ENCODE data around the gene SLAMF6. TPM values are rescaled to one million over a fixed set of nuclear protein-coding genes. Genes with fewer than 3 reads are reported as not detected.

The SLAMF6 gene
- polyA plus RNA-seq, 1 donor (not counting 4 experiments of a cell fraction or from before 2014, with no cell fraction given), result not detected

- Histone ChIP-seq H3K27ac (ENCODE audit: control insufficient read depth, insufficient read depth, low read length) (no peak overlapping the region), H3K9me1 (ENCODE audit: control insufficient read depth, extremely low read depth, insufficient read depth, low read length) (no peaks in the 10 kb centered on the region), H3K4me1 (ENCODE audit: control insufficient read depth, extremely low read depth, insufficient read depth, low read length) (peaks cover 6% of the 10 kb centered on the region), H3K36me3 (ENCODE audit: control insufficient read depth in 2 of 2, extremely low read depth in 1 of 2, insufficient read depth in 2 of 2, low read length in 2 of 2) (no peaks in the 10 kb centered on the region), H3K27me3 (ENCODE audit: control insufficient read depth, extremely low read depth, insufficient read depth, low read length) (no peaks in the 10 kb centered on the region), H4K20me1 (ENCODE audit: control insufficient read depth, extremely low read depth, insufficient read depth, low read length) (no peaks in the 10 kb centered on the region), H3K4me2 (ENCODE audit: control insufficient read depth, extremely low read depth, insufficient read depth, low read depth, low read length) (no peak overlapping the region), H3K79me2 (ENCODE audit: control insufficient read depth, insufficient read depth, low read length) (no peaks in the 10 kb centered on the region), H3K9me3 (ENCODE audit: control insufficient read depth, low read depth, low read length) (no peaks in the 10 kb centered on the region), H3K9ac (ENCODE audit: control insufficient read depth, extremely low read depth, insufficient read depth, low read length) (no peak overlapping the region), H3K4me3 (ENCODE audit: control insufficient read depth in 2 of 3, extremely low read depth in 1 of 3, insufficient read depth in 2 of 3, low read depth in 1 of 3, low read length in 3 of 3) (no peak overlapping the region), H2AFZ (ENCODE audit: control insufficient read depth, low read length) (no peak overlapping the region)
- dilution Hi-C loops (cut with MboI; ENCODE audit: extremely low pct_ligation_motif_present, low sequenced_read_pairs), result loop anchor here (25.0 kb wide), 1 partner anchor 175 kb away; no protein-coding TSS in a partner anchor
- FAIRE-seq (no peak), DNase-seq (ENCODE audit: low read depth, low spot score) (no peak)
- TF ChIP-seq EZH2 (IDR thresholded peaks at IDR 0.05; ENCODE audit: low read length), result no peak
- TF ChIP-seq, protein P1, sequence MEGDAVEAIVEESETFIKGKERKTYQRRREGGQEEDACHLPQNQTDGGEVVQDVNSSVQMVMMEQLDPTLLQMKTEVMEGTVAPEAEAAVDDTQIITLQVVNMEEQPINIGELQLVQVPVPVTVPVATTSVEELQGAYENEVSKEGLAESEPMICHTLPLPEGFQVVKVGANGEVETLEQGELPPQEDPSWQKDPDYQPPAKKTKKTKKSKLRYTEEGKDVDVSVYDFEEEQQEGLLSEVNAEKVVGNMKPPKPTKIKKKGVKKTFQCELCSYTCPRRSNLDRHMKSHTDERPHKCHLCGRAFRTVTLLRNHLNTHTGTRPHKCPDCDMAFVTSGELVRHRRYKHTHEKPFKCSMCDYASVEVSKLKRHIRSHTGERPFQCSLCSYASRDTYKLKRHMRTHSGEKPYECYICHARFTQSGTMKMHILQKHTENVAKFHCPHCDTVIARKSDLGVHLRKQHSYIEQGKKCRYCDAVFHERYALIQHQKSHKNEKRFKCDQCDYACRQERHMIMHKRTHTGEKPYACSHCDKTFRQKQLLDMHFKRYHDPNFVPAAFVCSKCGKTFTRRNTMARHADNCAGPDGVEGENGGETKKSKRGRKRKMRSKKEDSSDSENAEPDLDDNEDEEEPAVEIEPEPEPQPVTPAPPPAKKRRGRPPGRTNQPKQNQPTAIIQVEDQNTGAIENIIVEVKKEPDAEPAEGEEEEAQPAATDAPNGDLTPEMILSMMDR (optimal IDR thresholded peaks at IDR 0.05 in 1 of 3, IDR thresholded peaks at IDR 0.05 in 1 of 3, conservative IDR thresholded peaks at IDR 0.05 in 1 of 3; ENCODE audit: extremely low read depth in 1 of 3, insufficient read depth in 2 of 3, low read length in 3 of 3), result no peak
Observed at GRCh38 chr1:160436966-160437365, 86.1 kb downstream of the SLAMF6 start.

Other genes starting within 250 kb of the SLAMF6 start
- 40.6 to 48.7 TPM (median 44.3 TPM) in 3 replicates for gene PEX19, start 238.1 kb downstream of the SLAMF6 start, polyA plus RNA-seq
- 157 to 169 TPM (median 164 TPM) in 3 replicates for gene COPA, start 180.0 kb downstream of the SLAMF6 start, polyA plus RNA-seq
- gene NCSTN, start 179.9 kb downstream of the SLAMF6 start, polyA plus RNA-seq, result 111 to 150 TPM (median 112 TPM) in 3 replicates
- 0.10 to 0.17 TPM (median 0.13 TPM) in 3 replicates for gene NHLH1, start 156.2 kb downstream of the SLAMF6 start, polyA plus RNA-seq
- 10.9 to 17.6 TPM (median 11.4 TPM) in 3 replicates for gene VANGL2, start 122.7 kb downstream of the SLAMF6 start, polyA plus RNA-seq
- 0.01 TPM in 1 of 3 replicates, not detected in the others for gene CD84, start 56.2 kb upstream of the SLAMF6 start, polyA plus RNA-seq
- 0.06 TPM in 1 of 3 replicates, not detected in the others for gene SLAMF1, start 123.8 kb upstream of the SLAMF6 start, polyA plus RNA-seq
- 0.07 to 0.30 TPM (median 0.08 TPM) in 3 replicates for gene CD48, start 188.6 kb upstream of the SLAMF6 start, polyA plus RNA-seq
- gene SLAMF7, start 216.0 kb upstream of the SLAMF6 start, polyA plus RNA-seq, result 21.9 to 56.5 TPM (median 31.0 TPM) in 3 replicates

Measured in keratinocyte (primary cell).